ENCODE data around the gene EIF4G3.
A peak's percentile ranks its signal among the peaks of the same experiment; 100 is the strongest.

The EIF4G3 gene

GRCh38 chr1:20988943-20989342 is 187.8 kb downstream of the EIF4G3 start:
- ATAC-seq (ENCODE audit: low read depth) (no peak), DNase-seq (ENCODE audit: low spot score) (no peak)
- no peak overlapping the region for H3K27ac ChIP-seq (ENCODE audit: poor library complexity, severe bottlenecking)
- TF ChIP-seq, protein P1, sequence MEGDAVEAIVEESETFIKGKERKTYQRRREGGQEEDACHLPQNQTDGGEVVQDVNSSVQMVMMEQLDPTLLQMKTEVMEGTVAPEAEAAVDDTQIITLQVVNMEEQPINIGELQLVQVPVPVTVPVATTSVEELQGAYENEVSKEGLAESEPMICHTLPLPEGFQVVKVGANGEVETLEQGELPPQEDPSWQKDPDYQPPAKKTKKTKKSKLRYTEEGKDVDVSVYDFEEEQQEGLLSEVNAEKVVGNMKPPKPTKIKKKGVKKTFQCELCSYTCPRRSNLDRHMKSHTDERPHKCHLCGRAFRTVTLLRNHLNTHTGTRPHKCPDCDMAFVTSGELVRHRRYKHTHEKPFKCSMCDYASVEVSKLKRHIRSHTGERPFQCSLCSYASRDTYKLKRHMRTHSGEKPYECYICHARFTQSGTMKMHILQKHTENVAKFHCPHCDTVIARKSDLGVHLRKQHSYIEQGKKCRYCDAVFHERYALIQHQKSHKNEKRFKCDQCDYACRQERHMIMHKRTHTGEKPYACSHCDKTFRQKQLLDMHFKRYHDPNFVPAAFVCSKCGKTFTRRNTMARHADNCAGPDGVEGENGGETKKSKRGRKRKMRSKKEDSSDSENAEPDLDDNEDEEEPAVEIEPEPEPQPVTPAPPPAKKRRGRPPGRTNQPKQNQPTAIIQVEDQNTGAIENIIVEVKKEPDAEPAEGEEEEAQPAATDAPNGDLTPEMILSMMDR (IDR thresholded peaks at IDR 0.05; ENCODE audit: poor library complexity, severe bottlenecking) = no peak
- H3K27me3 ChIP-seq (ENCODE audit: insufficient read depth, poor library complexity, severe bottlenecking) = no peaks in the 10 kb centered on the region
- H3K4me1 ChIP-seq (ENCODE audit: insufficient read depth, poor library complexity, severe bottlenecking) = peaks cover 12% of the 10 kb centered on the region
- no peaks in the 10 kb centered on the region for H3K9me3 ChIP-seq (ENCODE audit: severe bottlenecking)
- no peak overlapping the region for H3K4me3 ChIP-seq (ENCODE audit: severe bottlenecking)
- H3K36me3 ChIP-seq (ENCODE audit: low read depth) = no peaks in the 10 kb centered on the region

- no peak overlapping the region for H3K27ac ChIP-seq (ENCODE audit: poor library complexity, severe bottlenecking)
Observed at GRCh38 chr1:20987831-20988825, 188.6 kb downstream of the EIF4G3 start.

DNA sequence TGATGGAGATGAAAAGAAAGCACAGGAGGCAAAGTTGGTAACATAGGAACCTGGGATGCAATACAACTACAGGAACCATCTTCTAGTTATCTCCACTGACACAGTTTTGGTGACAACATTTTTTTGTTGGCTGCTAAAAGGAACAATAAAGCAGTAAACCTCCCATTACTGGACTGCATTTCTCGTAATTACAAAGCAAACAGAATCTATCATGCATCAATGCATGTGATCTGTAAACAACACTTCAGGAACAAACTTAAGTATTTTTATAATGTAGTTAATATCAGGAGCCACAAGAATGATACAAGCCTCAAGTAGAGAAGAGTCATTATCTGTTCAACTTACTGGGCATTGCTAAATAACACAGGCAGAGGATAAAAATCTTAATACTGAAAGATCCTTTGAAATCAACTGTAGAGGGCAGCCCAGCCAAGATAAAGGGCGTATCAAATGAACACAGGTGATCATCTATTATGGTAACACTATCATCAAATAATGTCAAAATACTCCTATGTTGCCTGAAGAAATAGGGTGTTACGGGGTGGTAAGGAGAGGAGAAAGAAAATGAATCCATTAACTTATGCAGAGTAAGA is 193.3 kb downstream of the EIF4G3 start:
- H3K36me3 ChIP-seq (ENCODE audit: low read depth) = peaks cover 7% of the 10 kb centered on the region
- ATAC-seq (ENCODE audit: low read depth) = no peak
- peak overlapping the region; percentile 27 for H3K27ac ChIP-seq (ENCODE audit: poor library complexity, severe bottlenecking)
- TF ChIP-seq, protein P1 (IDR thresholded peaks at IDR 0.05; ENCODE audit: poor library complexity, severe bottlenecking) = no peak
- H3K4me1 ChIP-seq (ENCODE audit: insufficient read depth, poor library complexity, severe bottlenecking) = peaks cover 8% of the 10 kb centered on the region
- no peak overlapping the region for H3K4me3 ChIP-seq (ENCODE audit: severe bottlenecking)
- no peak for DNase-seq (ENCODE audit: low spot score)
- no peaks in the 10 kb centered on the region for H3K27me3 ChIP-seq (ENCODE audit: insufficient read depth, poor library complexity, severe bottlenecking)
- H3K9me3 ChIP-seq (ENCODE audit: severe bottlenecking) = no peaks in the 10 kb centered on the region

More at GRCh38 chr1:20987831-20988825, 188.6 kb downstream of the EIF4G3 start:
- H3K9me3 ChIP-seq (ENCODE audit: severe bottlenecking) = no peaks in the 10 kb centered on the region
- TF ChIP-seq, protein P1 (IDR thresholded peaks at IDR 0.05; ENCODE audit: poor library complexity, severe bottlenecking) = no peak
- no peak for ATAC-seq (ENCODE audit: low read depth)
- DNase-seq (ENCODE audit: low spot score) = no peak
- H3K4me1 ChIP-seq (ENCODE audit: insufficient read depth, poor library complexity, severe bottlenecking) = peaks cover 12% of the 10 kb centered on the region
- H3K36me3 ChIP-seq (ENCODE audit: low read depth) = no peaks in the 10 kb centered on the region
- no peaks in the 10 kb centered on the region for H3K27me3 ChIP-seq (ENCODE audit: insufficient read depth, poor library complexity, severe bottlenecking)
- no peak overlapping the region for H3K4me3 ChIP-seq (ENCODE audit: severe bottlenecking)

DNA sequence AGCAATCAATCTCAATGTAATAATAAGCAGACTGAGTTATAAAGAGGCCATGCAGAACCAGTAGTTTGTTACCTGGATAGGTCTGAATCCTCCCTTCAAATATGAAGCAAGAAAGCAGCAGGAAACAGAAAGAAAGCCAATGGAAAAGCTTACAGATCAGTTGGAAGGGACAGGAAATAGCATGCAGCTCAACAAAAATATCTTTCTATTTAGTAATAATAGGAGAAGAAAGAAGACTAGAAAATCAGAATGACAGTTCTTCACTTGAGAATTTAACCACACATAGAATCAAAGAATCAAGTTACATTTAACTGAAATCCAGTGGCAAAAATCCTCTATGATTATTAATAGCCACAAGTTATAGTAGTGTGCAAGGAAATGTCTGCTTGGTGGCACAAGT is 194.4 kb downstream of the EIF4G3 start:
- DNase-seq (ENCODE audit: low spot score) (no peak), ATAC-seq (ENCODE audit: low read depth) (peak; percentile 49; the same call in 1 of the 3 replicates)
- Histone ChIP-seq H3K36me3 (ENCODE audit: low read depth) (peaks cover 16% of the 10 kb centered on the region), H3K4me1 (ENCODE audit: insufficient read depth, poor library complexity, severe bottlenecking) (peaks cover 8% of the 10 kb centered on the region), H3K9me3 (ENCODE audit: severe bottlenecking) (no peaks in the 10 kb centered on the region), H3K4me3 (ENCODE audit: severe bottlenecking) (no peak overlapping the region), H3K27me3 (ENCODE audit: insufficient read depth, poor library complexity, severe bottlenecking) (no peaks in the 10 kb centered on the region), H3K27ac (ENCODE audit: poor library complexity, severe bottlenecking) (peak overlapping the region; percentile 27)
- TF ChIP-seq, protein P1 (IDR thresholded peaks at IDR 0.05; ENCODE audit: poor library complexity, severe bottlenecking) = no peak

Data from RWPE2 (cell line).